B cell (primary cell): Measurements from ENCODE around the gene SLA2.

ENCODE experiments used
- EZH2 ChIP-seq: IDR thresholded peaks from 2 replicates; pipeline ENCODE4 v1.6.1; 2012; ENCODE audit warnings: borderline replicate concordance, low read depth, mild to moderate bottlenecking, moderate library complexity, low read length; ENCODE audit not compliant: insufficient read depth, poor library complexity, severe bottlenecking
- TF ChIP-seq, protein P1 (sequence below): fragments of 200-600 bp; IDR thresholded peaks from one replicate; pipeline ENCODE4 v1.8.0; 2022; ENCODE audit warnings: antibody characterized with exemption, mild to moderate bottlenecking

DNA sequence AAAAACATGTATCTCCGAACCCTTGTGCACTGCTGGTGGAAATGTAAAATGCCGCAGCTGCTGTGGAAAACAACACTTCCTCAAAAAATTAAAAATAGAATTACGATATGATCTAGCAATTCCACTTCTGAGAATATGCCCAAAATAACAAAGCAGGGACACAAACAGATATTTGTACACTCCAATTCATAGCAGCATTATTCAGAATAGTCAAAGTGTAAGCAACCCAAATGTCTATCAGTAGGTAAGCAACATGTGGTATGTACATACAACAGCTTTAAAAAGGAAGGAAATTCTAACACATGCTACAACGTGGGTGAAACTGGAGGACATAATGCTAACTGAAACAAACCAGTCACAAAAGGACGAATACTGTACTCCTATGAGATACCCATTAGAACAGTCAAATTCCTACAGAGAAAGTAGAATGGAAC is 46.1 kb downstream of the SLA2 start:
- TF ChIP-seq, protein P1, sequence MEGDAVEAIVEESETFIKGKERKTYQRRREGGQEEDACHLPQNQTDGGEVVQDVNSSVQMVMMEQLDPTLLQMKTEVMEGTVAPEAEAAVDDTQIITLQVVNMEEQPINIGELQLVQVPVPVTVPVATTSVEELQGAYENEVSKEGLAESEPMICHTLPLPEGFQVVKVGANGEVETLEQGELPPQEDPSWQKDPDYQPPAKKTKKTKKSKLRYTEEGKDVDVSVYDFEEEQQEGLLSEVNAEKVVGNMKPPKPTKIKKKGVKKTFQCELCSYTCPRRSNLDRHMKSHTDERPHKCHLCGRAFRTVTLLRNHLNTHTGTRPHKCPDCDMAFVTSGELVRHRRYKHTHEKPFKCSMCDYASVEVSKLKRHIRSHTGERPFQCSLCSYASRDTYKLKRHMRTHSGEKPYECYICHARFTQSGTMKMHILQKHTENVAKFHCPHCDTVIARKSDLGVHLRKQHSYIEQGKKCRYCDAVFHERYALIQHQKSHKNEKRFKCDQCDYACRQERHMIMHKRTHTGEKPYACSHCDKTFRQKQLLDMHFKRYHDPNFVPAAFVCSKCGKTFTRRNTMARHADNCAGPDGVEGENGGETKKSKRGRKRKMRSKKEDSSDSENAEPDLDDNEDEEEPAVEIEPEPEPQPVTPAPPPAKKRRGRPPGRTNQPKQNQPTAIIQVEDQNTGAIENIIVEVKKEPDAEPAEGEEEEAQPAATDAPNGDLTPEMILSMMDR, result no peak
- no peak for TF ChIP-seq EZH2
